RWPE2 (cell line): Measurements from ENCODE around the gene OR6P1.

Experiments
- ATAC-seq: fragments of 200-7000 bp; cut with Tn5 transposase; 3 replicates; pipeline ENCODE4 v1.9.1; 2021; ENCODE audit warnings: low read depth
- DNase-seq: peaks from one replicate; pipeline ENCODE4 v3.0.0-alpha.2; 2020; ENCODE audit warnings: low spot score
- H3K27ac ChIP-seq: fragments of 450-650 bp; 2 replicates; pipeline ENCODE4 v1.5.1; 2017; ENCODE audit warnings: mild to moderate bottlenecking; ENCODE audit not compliant: poor library complexity, severe bottlenecking
- H3K27me3 ChIP-seq: fragments of 250-450 bp; sonication (Bioruptor Pico); 2 replicates; pipeline ENCODE4 v1.5.1; 2021; ENCODE audit warnings: mild to moderate bottlenecking, moderate library complexity; ENCODE audit not compliant: insufficient read depth, poor library complexity, severe bottlenecking
- H3K36me3 ChIP-seq: fragments of 250-450 bp; sonication (Bioruptor Pico); 2 replicates; pipeline ENCODE4 v1.5.1; 2020; ENCODE audit warnings: low read depth, mild to moderate bottlenecking, moderate library complexity
- H3K4me1 ChIP-seq: fragments of 250-450 bp; sonication (Bioruptor Pico); 2 replicates; pipeline ENCODE4 v1.5.1; 2021; ENCODE audit warnings: mild to moderate bottlenecking, moderate library complexity; ENCODE audit not compliant: insufficient read depth, poor library complexity, severe bottlenecking
- H3K4me3 ChIP-seq: fragments of 250-450 bp; sonication (Bioruptor Pico); 2 replicates; pipeline ENCODE4 v1.5.1; 2021; ENCODE audit warnings: mild to moderate bottlenecking, moderate library complexity; ENCODE audit not compliant: severe bottlenecking
- H3K9me3 ChIP-seq: fragments of 250-450 bp; sonication (Bioruptor Pico); 2 replicates; pipeline ENCODE4 v1.5.1; 2021; ENCODE audit warnings: mild to moderate bottlenecking, moderate library complexity; ENCODE audit not compliant: severe bottlenecking
- TF ChIP-seq, protein P1 (sequence below): fragments of 450-650 bp; IDR thresholded peaks from one replicate; pipeline ENCODE4 v1.5.1; 2017; ENCODE audit warnings: mild to moderate bottlenecking, moderate library complexity; ENCODE audit not compliant: poor library complexity, severe bottlenecking

Gene OR6P1

DNA sequence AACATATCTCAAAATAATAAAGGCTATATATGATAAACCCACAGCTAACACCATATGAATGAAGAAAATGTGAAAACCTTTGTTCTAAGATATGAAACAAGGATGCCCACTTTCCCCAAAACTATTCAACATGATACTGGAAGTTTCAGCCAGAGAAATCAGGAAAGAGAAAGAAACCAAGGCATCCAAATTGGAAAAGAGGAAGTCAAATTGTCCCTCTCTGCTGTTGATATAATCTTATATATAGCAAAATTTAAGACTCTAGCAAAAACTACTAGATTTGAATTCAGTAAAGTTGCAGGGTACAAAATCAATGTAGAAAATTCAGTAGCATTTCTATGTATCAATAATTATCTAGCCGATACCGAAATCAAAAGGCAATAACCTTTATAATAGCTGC lies 30.4 kb upstream of the OR6P1 start:
- DNase-seq, result no peak
- H3K27ac ChIP-seq, result no peak overlapping the region
- H3K9me3 ChIP-seq, result no peaks in the 10 kb centered on the region
- H3K4me1 ChIP-seq, result no peaks in the 10 kb centered on the region
- no peaks in the 10 kb centered on the region for H3K36me3 ChIP-seq
- no peak overlapping the region for H3K4me3 ChIP-seq
- no peaks in the 10 kb centered on the region for H3K27me3 ChIP-seq
- ATAC-seq, result no peak
- TF ChIP-seq, protein P1, sequence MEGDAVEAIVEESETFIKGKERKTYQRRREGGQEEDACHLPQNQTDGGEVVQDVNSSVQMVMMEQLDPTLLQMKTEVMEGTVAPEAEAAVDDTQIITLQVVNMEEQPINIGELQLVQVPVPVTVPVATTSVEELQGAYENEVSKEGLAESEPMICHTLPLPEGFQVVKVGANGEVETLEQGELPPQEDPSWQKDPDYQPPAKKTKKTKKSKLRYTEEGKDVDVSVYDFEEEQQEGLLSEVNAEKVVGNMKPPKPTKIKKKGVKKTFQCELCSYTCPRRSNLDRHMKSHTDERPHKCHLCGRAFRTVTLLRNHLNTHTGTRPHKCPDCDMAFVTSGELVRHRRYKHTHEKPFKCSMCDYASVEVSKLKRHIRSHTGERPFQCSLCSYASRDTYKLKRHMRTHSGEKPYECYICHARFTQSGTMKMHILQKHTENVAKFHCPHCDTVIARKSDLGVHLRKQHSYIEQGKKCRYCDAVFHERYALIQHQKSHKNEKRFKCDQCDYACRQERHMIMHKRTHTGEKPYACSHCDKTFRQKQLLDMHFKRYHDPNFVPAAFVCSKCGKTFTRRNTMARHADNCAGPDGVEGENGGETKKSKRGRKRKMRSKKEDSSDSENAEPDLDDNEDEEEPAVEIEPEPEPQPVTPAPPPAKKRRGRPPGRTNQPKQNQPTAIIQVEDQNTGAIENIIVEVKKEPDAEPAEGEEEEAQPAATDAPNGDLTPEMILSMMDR, result no peak

DNA sequence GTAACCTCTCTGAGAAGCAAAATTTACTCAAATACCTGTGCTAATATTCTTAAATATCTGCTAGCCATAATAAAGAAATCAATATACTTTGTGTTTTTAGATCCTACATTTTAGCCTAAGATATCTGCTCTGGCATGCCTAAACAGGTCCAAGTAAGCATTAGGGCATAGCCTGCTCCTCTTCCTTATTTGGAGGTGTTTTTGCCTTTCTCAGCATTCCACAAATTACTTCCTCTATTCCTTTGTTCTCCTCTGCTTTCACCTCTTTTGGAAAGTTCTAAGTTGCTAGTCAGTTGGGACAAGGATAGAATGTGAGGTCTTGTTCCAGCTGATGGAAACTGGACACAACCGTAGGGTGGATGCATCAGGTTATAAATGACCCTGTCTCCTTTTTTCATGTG lies 16.6 kb upstream of the OR6P1 start:
- no peak overlapping the region for H3K4me3 ChIP-seq
- ATAC-seq (no peak), DNase-seq (no peak)
- TF ChIP-seq, protein P1, result no peak
- no peaks in the 10 kb centered on the region for H3K4me1 ChIP-seq
- no peaks in the 10 kb centered on the region for H3K27me3 ChIP-seq
- H3K9me3 ChIP-seq, result peaks cover 2% of the 10 kb centered on the region
- H3K27ac ChIP-seq, result no peak overlapping the region
- no peaks in the 10 kb centered on the region for H3K36me3 ChIP-seq

DNA sequence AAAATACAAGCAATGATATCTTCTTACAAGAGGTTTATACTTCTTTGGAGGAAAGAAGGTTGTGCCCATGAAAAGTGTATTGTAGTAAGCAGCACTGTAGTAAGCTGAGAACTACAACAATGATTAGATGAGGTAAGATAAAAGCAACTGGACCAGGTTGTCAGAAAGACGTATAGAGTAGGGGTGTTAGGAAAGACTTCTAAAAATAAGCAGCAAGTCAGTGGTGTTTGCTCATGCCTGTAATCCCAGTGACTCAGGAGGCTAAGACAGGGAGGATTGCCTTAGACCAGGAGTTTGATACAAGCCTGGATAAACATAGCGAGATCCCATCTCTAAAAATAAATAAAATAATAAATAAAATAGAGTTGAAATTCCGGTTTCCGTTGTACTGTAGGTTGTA lies 13.6 kb upstream of the OR6P1 start:
- no peak for ATAC-seq
- no peak for DNase-seq
- H3K27ac ChIP-seq, result no peak overlapping the region
- no peaks in the 10 kb centered on the region for H3K27me3 ChIP-seq
- H3K4me3 ChIP-seq, result no peak overlapping the region
- no peaks in the 10 kb centered on the region for H3K4me1 ChIP-seq
- TF ChIP-seq, protein P1, result no peak
- peaks cover 2% of the 10 kb centered on the region for H3K9me3 ChIP-seq
- H3K36me3 ChIP-seq, result no peaks in the 10 kb centered on the region

DNA sequence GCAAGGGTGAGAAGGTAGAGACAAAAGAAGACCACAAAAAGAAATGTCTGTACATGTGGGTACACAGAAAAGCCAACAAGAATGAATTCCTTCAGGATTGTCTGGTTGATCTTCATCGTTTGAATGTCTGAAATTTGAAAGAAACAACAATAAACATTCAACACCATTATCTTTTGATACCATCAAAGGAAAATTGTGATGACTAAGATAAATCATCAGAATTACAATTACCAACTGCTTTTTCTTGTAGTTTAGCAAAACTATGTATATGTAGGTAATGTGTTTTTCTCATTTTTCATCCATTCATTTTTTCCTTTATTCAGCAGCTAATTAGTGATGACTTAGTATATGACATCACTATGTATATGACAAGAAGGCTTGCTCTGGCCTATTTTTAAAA lies 9.4 kb upstream of the OR6P1 start, which contains the start of gene OR10X1:
Gene OR10X1 (minus strand): TSS at position 167 of the 400 bp plus-strand sequence. CDS start 0 bp downstream, at position 167.
- DNase-seq (no peak), ATAC-seq (no peak)
- Histone ChIP-seq H3K27me3 (no peaks in the 10 kb centered on the region), H3K9me3 (no peaks in the 10 kb centered on the region), H3K4me3 (no peak within 1 kb of the TSS), H3K4me1 (no peaks in the 10 kb centered on the region), H3K27ac (no peak within 1 kb of the TSS), H3K36me3 (no peaks in the 10 kb centered on the region)
- TF ChIP-seq, protein P1, result no peak

DNA sequence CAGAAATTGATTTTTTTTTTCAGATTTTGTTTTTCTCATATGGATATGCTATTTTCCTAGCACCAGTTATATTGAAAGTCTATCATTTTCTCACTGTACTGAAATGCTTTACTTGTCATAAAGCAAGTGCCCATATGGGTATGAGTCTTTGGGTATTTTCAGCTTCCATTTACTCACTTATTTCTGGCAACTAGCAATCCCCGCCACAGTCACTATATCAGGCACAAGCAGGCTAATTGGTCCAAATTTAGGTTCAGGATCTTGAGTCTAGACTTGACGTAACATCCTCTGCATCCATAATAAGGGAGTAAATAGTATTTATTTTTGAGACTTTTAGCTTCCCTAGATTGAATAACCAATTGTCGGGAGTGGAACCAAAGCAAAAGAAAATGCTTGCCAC lies 7.2 kb upstream of the OR6P1 start:
- H3K27me3 ChIP-seq, result no peaks in the 10 kb centered on the region
- ATAC-seq, result no peak

More for the DNA sequence above, 7.2 kb upstream of the OR6P1 start:
- no peak for DNase-seq
- TF ChIP-seq, protein P1, result no peak
- no peak overlapping the region for H3K4me3 ChIP-seq
- H3K36me3 ChIP-seq, result no peaks in the 10 kb centered on the region
- no peak overlapping the region for H3K27ac ChIP-seq
- H3K9me3 ChIP-seq, result no peaks in the 10 kb centered on the region
- H3K4me1 ChIP-seq, result no peaks in the 10 kb centered on the region
